Mesenchymal stem cell (in vitro differentiated cells and primary cell): ENCODE data around the gene RIPPLY3.

ENCODE experiments used
- DNase-seq: peaks from one replicate; pipeline ENCODE4 v3.0.0-alpha.2; 2013
- H2AFZ ChIP-seq: one replicate; pipeline ENCODE4 v1.6.1; 2013; ENCODE audit warnings: low read depth, mild to moderate bottlenecking, control low read depth, inconsistent platforms, low read length, moderate library complexity
- H2AK5ac ChIP-seq: 2 replicates; pipeline ENCODE4 v1.6.1; 2013; ENCODE audit warnings: low read length, moderate library complexity, mild to moderate bottlenecking, inconsistent platforms; ENCODE audit not compliant: severe bottlenecking
- H2BK120ac ChIP-seq: one replicate; pipeline ENCODE4 v1.6.1; 2013; ENCODE audit warnings: low read depth, mild to moderate bottlenecking, inconsistent platforms, low read length, moderate library complexity
- H2BK12ac ChIP-seq, 2 experiments: one replicate each; pipeline ENCODE4 v1.6.1; 2013; ENCODE audit warnings: inconsistent platforms in 2 of 2, low read length in 2 of 2, mild to moderate bottlenecking in 2 of 2, moderate library complexity in 2 of 2, control low read depth in 1 of 2
- H2BK15ac ChIP-seq: one replicate; pipeline ENCODE4 v1.6.1; 2013; ENCODE audit warnings: mild to moderate bottlenecking, low read depth, inconsistent platforms; ENCODE audit not compliant: poor library complexity, severe bottlenecking
- H2BK5ac ChIP-seq: 2 replicates; pipeline ENCODE4 v1.6.1; 2013; ENCODE audit warnings: low read depth, mild to moderate bottlenecking, low read length, control low read depth, inconsistent platforms; ENCODE audit not compliant: poor library complexity, severe bottlenecking
- H3K14ac ChIP-seq, 2 experiments: one replicate each; pipeline ENCODE4 v1.6.1; 2013; ENCODE audit warnings: inconsistent platforms in 2 of 2, low read length in 2 of 2, control low read depth in 1 of 2, mild to moderate bottlenecking in 1 of 2, moderate library complexity in 1 of 2
- H3K18ac ChIP-seq, 2 experiments: one replicate each; pipeline ENCODE4 v1.6.1; 2013; ENCODE audit warnings: inconsistent platforms in 2 of 2, low read length in 2 of 2, control low read depth in 1 of 2, low read depth in 1 of 2, mild to moderate bottlenecking in 1 of 2
- H3K23ac ChIP-seq, 2 experiments: one replicate each; pipeline ENCODE4 v1.6.1; 2013; ENCODE audit warnings: inconsistent platforms in 2 of 2, low read length in 2 of 2, mild to moderate bottlenecking in 2 of 2, moderate library complexity in 2 of 2, control low read depth in 1 of 2
- H3K27ac ChIP-seq: 2 replicates; pipeline ENCODE4 v1.5.1; 2013; ENCODE audit warnings: mild to moderate bottlenecking, moderate library complexity, low read length, control low read depth, inconsistent platforms; ENCODE audit not compliant: poor library complexity, severe bottlenecking
- H3K27me3 ChIP-seq, 2 experiments: 2 replicates each; pipeline versions ENCODE4 v1.6.1 to v1.7.0; 2013; ENCODE audit warnings: low read length in 2 of 2, mild to moderate bottlenecking in 2 of 2, moderate library complexity in 2 of 2, control low read depth in 1 of 2, inconsistent platforms in 1 of 2; ENCODE audit not compliant: control insufficient read depth in 1 of 2, insufficient read depth in 1 of 2
- H3K36me3 ChIP-seq, 2 experiments: 2 replicates each; pipeline versions ENCODE4 v1.6.1 to v1.7.0; 2013; ENCODE audit warnings: low read length in 2 of 2, control low read depth in 1 of 2, inconsistent platforms in 1 of 2, low read depth in 1 of 2, mild to moderate bottlenecking in 1 of 2; ENCODE audit not compliant: insufficient read depth in 2 of 2, control insufficient read depth in 1 of 2
- H3K4ac ChIP-seq, 2 experiments: one replicate each; pipeline ENCODE4 v1.6.1; 2013; ENCODE audit warnings: inconsistent platforms in 2 of 2, low read length in 2 of 2, mild to moderate bottlenecking in 2 of 2, moderate library complexity in 2 of 2, control low read depth in 1 of 2, low read depth in 1 of 2
- H3K4me1 ChIP-seq: 2 replicates; pipeline ENCODE4 v1.6.1; 2013; ENCODE audit warnings: low read depth, low read length, control low read depth; ENCODE audit not compliant: control insufficient read depth, insufficient read depth
- H3K4me2 ChIP-seq: 2 replicates; pipeline ENCODE4 v1.6.1; 2013; ENCODE audit warnings: low read length, mild to moderate bottlenecking, inconsistent platforms; ENCODE audit not compliant: poor library complexity, severe bottlenecking
- H3K4me3 ChIP-seq, 2 experiments: 2 replicates each; pipeline versions ENCODE4 v1.5.1 to v1.7.0; 2013; ENCODE audit warnings: low read length in 2 of 2, mild to moderate bottlenecking in 2 of 2, control low read depth in 1 of 2, low read depth in 1 of 2; ENCODE audit not compliant: insufficient read depth in 1 of 2
- H3K79me1 ChIP-seq: replicated peaks from 2 replicates; pipeline ENCODE4 v1.6.1; 2013; ENCODE audit warnings: mild to moderate bottlenecking, control low read depth, low read length, inconsistent platforms; ENCODE audit not compliant: poor library complexity, severe bottlenecking
- H3K9ac ChIP-seq: 2 replicates; pipeline ENCODE4 v1.7.0; 2013; ENCODE audit warnings: mild to moderate bottlenecking, low read length, moderate library complexity
- H3K9me3 ChIP-seq: 2 replicates; pipeline ENCODE4 v1.7.0; 2013; ENCODE audit warnings: mild to moderate bottlenecking, low read length; ENCODE audit not compliant: control insufficient read depth
- H4K8ac ChIP-seq: one replicate; pipeline ENCODE4 v1.6.1; 2013; ENCODE audit warnings: inconsistent platforms, mild to moderate bottlenecking, low read length, moderate library complexity
- H4K91ac ChIP-seq: one replicate; pipeline ENCODE4 v1.6.1; 2013; ENCODE audit warnings: mild to moderate bottlenecking, low read length, inconsistent platforms
- WGBS: methylation state at CpG from one replicate; pipeline ENCODE4 v1.1.7; 2013; ENCODE audit warnings: mixed read lengths; 5-methylcytosine and 5-hydroxymethylcytosine counted together

The RIPPLY3 gene

DNA sequence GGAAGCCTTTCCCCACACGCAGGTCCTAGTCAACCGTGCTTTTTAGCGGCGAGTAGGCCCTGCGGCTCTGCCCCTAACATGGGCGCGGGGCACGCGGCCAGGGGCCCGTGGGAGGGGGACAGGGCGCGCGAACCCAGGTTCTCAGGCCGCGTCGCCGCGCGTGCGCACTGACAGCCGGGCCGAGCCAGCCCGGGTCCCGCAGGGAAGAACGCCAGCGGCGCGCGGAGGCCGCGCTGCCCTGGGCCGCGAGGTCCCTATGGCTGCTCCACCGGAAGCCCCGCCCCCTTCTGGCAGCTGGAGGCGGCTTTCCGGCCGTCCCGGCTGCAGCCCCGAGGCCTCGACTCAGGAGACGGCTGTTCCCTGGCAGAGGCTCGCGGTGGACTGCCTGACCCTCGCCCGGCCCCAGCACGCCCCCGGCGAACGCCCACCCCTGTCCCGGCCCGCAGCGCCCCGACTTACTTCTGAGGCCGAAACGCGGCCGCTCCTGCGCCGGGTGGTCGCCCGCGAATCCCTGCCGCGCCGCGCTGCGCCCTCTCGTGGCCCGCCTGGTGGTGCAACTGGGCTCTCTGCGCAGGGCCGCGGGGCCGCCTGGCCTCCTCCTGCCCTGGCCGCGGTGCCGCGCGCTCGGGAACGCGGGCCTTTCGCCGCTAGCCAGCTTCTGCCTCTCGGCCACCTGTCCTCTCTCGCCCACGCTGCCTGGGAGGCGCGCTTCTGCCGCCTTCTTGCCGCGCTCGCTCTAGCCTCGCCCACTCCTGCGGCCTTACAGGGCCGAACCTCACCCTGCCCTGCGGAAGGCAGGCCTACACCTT lies 16.6 kb upstream of the RIPPLY3 start:
- DNase-seq = peak; percentile 89
- H3K23ac ChIP-seq = no peak overlapping the region
- peaks cover 3 to 7% of the 10 kb centered on the region in 2 experiments for H3K27me3 ChIP-seq
- H3K4ac ChIP-seq = peak overlapping the region; percentile 64 to 80
- H3K14ac ChIP-seq = peak overlapping the region in 1 of 2 experiments; percentile 5
- H3K4me3 ChIP-seq = peak overlapping the region; percentile 76 to 79
- H2AK5ac ChIP-seq = no peak overlapping the region
- H3K79me1 ChIP-seq = no peaks in the 10 kb centered on the region
- H4K91ac ChIP-seq = peak overlapping the region; percentile 94
- peak overlapping the region; percentile 54 for H2BK15ac ChIP-seq
- H3K18ac ChIP-seq = peak overlapping the region; percentile 87 to 95
- no peaks in the 10 kb centered on the region for H3K36me3 ChIP-seq
- peak overlapping the region; percentile 90 for H2BK120ac ChIP-seq
- peak overlapping the region; percentile 96 for H4K8ac ChIP-seq
- under 1% methylated on average over 91 of the region's 97 CpGs for WGBS
- H2BK12ac ChIP-seq = peak overlapping the region in 1 of 2 experiments; percentile 59
- peak overlapping the region; percentile 59 for H3K27ac ChIP-seq
- peak overlapping the region; percentile 89 for H3K9ac ChIP-seq
- no peaks in the 10 kb centered on the region for H3K9me3 ChIP-seq
- peak overlapping the region; percentile 29 for H3K4me2 ChIP-seq
- H3K4me1 ChIP-seq = peaks cover 5% of the 10 kb centered on the region
- peak overlapping the region; percentile 92 for H2AFZ ChIP-seq
- H2BK5ac ChIP-seq = peak overlapping the region; percentile 74

GRCh38 chr21:36990508-36991205 lies 15.8 kb upstream of the RIPPLY3 start:
- Histone ChIP-seq H4K8ac (peak overlapping the region; percentile 73), H3K14ac (peak overlapping the region in 1 of 2 experiments; percentile 5), H3K4me2 (peak overlapping the region; percentile 29), H2BK120ac (no peak overlapping the region), H3K9ac (peak overlapping the region; percentile 89), H2AFZ (peak overlapping the region; percentile 70), H3K9me3 (no peaks in the 10 kb centered on the region), H3K79me1 (no peaks in the 10 kb centered on the region), H2AK5ac (no peak overlapping the region), H3K23ac (no peak overlapping the region), H4K91ac (peak overlapping the region; percentile 2), H2BK15ac (no peak overlapping the region), H3K4me3 (peak overlapping the region; percentile 76 to 79), H3K18ac (peak overlapping the region; percentile 1 to 64), H3K27me3 (peaks cover 3 to 8% of the 10 kb centered on the region in 2 experiments), H2BK12ac (peak overlapping the region in 1 of 2 experiments; percentile 38), H3K36me3 (no peaks in the 10 kb centered on the region), H2BK5ac (no peak overlapping the region), H3K27ac (peak overlapping the region; percentile 0), H3K4ac (peak overlapping the region in 1 of 2 experiments; percentile 2), H3K4me1 (peaks cover 5% of the 10 kb centered on the region)
- DNase-seq = no peak
- WGBS = 44% methylated on average over 18 of the region's 21 CpGs

DNA sequence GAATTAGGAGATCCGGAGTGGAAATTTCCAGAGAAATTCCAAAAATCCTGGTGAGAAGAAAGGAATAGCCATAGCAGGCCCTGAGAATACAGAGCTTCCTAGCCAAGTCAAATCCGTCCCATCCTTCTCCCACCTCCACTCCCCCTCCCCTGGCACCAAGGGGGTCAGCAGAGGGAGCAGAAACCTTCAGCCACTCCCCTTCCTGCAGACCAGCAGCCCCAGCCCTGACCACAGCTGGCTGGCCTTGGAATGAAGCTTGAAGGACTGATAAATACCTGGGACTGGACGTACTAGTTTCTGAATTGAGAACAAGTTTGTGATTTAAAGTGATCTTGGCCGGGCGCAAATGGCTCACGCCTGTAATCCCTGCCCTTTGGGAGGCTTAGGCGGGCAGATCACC lies 13.8 kb upstream of the RIPPLY3 start:
- H3K14ac ChIP-seq = no peak overlapping the region
- H2BK15ac ChIP-seq = no peak overlapping the region
- H4K91ac ChIP-seq = no peak overlapping the region
- no peaks in the 10 kb centered on the region for H3K79me1 ChIP-seq
- H2BK5ac ChIP-seq = no peak overlapping the region
- H2AFZ ChIP-seq = no peak overlapping the region
- H3K4me2 ChIP-seq = no peak overlapping the region
- H4K8ac ChIP-seq = no peak overlapping the region
- WGBS = 84% methylated on average over 7 of the region's 7 CpGs
- H3K4ac ChIP-seq = no peak overlapping the region
- no peak overlapping the region for H2BK12ac ChIP-seq
- H3K9me3 ChIP-seq = no peaks in the 10 kb centered on the region
- no peak overlapping the region for H2BK120ac ChIP-seq
- peaks cover 3 to 13% of the 10 kb centered on the region in 2 experiments for H3K27me3 ChIP-seq
- no peak overlapping the region for H3K18ac ChIP-seq
- H3K23ac ChIP-seq = no peak overlapping the region
- H3K27ac ChIP-seq = no peak overlapping the region
- H2AK5ac ChIP-seq = no peak overlapping the region
- peaks cover 5% of the 10 kb centered on the region for H3K4me1 ChIP-seq
- H3K4me3 ChIP-seq = no peak overlapping the region
- H3K36me3 ChIP-seq = no peaks in the 10 kb centered on the region
- no peak for DNase-seq
- H3K9ac ChIP-seq = no peak overlapping the region
